ENCODE results near the gene TPRN.

The TPRN gene

DNA sequence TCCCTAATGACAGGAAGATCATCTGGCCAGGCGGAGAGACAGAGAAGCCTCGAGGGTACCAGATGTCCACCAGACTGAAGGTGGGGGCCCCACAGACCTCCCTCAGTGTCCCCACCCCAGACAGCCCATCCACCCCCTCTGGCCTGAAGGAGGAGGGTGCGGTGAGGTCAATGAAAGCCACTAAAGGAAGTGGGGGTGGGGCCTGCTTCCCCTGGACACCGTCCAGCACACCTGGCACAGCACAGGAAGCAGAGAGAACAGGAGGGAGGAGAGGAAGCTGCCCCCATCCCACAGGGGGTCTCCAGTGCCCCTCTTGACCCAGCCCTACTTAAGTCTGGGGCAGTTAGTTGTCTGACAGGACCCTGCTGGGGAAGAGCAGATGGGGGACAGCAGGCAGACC is 41.9 kb downstream of the TPRN start:
- DNase-seq: no peak

DNA sequence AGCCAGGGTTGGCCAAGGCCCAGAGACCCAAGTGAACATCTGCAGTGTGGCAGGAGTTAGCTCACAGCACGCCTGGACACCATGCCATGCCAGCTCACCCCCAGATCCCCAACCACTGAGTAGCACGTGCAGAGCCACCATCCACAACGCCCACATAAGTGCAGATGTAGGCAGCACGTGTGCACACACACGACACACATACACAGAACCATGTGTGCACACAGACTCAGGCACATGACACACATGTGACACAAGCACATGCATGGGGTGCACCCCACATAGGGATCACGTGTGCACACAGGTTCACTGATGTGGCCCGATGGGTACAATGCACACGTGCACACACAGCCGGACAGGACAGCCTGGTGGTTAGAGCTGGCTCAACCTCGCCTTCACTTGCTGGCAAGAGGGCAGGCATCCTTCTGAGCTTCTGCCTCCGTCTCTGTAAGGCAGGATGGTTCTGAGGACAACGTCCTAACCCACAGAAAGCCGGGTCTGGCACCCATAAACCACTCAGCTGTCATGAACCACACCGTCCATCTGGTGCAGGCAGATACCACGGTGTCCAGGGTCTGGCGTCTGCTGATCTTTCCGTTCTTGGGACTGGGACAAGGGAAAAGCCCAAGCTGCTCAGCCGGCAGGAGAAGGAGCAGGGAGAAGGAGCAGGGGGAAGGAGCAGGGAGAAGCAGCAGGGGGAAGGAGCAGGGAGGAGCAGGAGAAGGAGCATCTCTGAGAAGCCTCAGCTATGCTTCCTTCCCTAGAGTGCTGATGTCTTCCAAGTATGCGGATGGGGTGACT is 42.7 kb downstream of the TPRN start:
- DNase-seq: no peak

DNA sequence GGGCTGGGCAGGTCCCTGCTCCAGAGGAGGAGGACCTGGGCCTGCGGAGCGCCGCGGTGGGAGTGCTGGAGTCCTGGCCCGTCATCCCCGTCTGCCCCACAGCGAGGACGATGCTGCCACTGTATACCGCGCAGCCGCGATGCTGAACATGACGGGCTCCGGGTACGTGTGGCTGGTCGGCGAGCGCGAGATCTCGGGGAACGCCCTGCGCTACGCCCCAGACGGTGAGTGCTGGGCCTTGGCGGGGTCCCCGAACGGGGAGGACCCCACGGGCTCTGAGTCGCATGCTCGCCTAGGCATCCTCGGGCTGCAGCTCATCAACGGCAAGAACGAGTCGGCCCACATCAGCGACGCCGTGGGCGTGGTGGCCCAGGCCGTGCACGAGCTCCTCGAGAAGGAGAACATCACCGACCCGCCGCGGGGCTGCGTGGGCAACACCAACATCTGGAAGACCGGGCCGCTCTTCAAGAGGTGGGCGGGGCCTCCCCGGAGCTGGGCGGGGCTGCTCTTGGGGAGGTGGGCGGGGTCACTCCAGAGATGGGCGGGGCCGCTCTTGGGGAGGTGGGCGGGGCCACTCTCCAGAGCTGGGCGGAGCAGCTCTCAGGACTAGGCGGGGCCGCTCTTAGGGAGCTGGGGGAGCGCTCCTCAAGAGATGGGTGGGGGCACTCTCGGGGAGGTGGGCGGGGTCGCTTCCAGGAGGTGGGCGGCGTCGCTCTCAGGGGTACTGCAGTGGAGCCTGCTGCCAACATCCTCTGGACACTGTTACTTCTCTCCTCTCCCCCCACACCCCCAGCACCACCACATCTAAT is 43.8 kb downstream of the TPRN start:
- peak; percentile 67 for DNase-seq

DNA sequence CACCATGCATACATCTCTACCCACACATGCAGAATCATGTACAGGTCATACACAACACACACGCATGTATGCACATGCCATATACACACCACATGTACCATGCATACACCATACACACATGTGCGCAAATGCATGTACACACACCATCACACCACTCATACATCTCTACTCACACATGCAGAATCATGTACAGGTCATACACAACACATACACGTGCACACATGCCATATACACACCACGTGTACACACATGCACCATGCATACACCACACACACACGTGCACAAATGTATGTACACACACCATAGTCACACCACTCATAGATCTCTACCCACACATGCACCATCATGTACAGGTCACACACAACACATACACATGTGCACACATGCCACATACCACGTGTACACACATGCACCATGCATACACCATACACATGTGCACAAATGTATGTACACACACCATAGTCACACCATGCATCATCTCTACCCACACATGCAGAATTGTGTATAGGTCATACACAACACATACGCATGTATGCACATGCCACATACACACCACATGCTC is 47.6 kb downstream of the TPRN start:
- DNase-seq: no peak

DNA sequence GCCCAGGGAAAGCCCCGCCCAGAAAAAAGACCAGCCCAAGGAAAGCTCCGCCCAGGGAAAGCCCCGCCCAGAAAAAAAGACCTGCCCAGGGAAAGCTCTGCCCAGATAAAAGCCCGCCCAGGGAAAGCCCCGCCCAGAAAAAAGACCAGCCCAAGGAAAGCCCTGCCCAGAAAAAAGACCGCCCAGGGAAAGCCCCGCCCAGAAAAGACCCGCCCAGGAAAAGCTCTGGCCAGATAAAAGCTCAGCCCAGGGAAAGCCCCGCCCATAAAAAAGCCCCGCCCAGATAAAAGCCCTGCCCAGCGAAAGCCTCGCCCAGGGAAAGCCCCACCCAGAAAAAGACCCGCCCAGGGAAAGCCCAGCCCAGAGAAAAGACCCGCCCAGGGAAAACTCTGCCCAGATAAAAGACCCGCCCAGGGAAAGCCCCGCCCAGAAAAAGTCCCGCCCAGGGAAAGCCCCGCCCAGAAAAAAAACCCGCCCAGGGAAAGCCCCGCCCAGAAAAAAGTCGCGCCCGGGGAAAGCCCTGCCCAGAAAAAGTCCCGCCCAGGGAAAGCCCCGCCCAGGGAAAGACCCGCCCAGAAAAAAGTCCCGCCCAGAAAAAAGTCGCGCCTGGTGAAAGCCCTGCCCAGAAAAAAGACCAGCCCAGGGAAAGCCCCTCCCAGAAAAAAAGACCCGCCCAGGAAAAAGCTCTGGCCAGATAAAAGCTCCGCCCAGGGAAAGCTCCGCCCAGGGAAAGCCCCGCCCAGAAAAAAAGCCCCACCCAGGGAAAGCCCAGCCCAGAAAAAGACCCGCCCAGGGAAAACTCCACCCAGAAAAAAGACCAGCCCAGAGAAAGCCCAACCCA is 49.7 kb downstream of the TPRN start:
- no peak for DNase-seq

DNA sequence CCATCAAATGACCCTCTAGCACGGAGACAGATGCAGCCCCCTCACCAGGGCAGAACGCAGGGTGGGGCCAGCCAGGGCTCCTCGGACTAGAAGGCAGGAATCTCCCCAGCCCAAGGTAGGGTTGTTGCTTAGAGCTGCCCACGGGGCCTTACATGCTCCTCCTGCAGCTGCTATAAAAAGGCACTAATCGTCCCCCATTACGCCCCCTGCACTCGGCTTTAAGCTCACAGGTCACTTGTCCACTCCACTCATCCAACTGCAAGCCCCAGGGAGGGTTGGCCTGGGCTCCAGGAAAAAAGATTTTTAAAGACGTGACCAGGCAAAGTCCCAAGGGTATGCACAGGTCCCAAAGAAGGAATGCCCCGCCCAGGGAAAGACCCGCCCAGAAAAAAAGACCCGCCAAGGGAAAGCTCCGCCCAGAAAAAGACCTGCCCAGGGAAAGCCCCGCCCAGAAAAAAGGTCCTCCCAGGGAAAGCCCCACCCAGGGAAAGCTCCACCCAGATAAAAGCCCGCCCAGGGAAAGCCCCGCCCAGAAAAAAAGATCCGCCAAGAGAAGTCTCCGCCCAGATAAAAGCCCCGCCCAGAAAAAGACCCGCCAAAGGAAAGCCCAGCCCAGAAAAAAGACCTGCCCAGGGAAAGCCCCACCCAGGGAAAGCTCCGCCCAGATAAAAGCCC is 50.5 kb downstream of the TPRN start:
- no peak for DNase-seq

DNA sequence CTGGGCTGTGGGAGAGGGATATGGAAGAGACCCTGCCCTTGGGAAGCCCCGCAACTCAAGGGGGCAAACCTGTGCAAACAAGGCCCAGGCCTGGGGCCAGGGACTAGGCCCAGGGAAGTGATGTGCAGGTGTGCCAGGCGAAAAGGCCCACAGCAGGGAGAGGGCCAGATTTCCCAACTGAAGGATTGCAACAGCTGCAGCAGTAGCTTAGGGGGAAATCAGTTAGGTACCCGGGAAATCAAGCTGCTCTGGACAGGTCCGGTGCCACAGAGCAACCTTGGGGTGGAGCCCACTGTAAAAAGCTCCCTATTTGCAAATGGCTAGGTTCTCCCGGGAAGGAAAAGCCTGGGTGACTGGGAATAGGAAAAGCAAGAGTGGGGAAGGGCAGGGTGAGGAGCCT is 51.2 kb downstream of the TPRN start:
- no peak for DNase-seq

DNA sequence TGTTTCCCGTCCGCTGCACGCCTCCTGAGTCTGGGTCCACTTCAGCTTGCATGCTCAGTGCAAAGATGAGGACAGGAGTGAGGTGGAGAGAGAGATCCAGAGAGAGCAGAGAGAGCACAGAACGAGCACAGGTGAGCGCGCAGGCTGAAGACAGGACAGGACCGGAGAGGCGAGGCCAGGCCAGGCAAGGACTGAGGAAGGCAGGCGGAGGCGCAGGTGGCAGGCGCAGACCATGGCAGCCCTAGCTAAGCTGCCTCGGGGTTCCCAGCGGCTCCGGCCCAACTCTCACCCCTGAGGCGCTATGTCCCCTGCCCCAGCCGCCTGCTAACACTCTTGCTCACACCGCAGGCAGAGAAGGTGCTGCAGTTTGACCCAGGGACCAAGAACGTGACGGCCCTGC is 51.9 kb downstream of the TPRN start:
- no peak for DNase-seq

DNA sequence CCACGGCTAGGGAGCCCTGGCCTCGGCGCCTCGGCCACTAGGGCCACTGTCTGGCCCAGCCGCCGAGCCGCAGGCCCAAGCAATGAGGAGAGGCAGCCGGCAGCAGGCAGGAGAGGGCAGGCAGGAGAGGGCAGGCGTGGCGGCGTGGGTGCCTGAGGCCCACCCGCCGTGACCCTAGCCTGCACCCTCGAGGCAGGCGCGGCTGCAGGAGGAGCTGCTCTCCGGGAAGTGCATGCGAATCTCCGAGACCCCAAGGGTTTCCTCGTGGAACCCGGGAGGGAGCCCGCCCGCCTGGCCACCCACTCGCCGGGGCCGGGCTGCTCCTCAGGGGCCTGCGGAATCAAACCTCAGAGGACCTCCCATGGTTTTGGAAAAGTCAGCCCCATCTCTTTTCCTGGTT is 52.3 kb downstream of the TPRN start:
- DNase-seq: no peak

DNA sequence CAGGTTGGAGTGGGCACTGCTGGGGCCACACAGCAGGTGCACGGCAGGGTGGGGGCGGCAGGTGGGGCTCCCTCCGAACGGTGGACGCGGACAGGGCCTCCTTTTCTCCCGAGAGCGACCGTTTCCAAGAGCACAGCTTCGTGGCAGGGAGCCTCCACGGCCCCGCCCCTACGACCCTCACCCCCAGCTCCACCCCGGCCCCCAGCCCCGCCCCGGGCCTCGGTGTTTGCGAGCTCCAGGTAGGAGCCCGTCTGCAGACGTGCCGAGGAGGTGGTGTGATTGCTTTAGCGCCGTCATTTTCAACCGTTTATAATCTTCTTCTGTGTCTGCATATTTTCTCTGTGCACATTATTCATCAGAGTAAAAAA is 52.8 kb downstream of the TPRN start:
- no peak for DNase-seq

DNA sequence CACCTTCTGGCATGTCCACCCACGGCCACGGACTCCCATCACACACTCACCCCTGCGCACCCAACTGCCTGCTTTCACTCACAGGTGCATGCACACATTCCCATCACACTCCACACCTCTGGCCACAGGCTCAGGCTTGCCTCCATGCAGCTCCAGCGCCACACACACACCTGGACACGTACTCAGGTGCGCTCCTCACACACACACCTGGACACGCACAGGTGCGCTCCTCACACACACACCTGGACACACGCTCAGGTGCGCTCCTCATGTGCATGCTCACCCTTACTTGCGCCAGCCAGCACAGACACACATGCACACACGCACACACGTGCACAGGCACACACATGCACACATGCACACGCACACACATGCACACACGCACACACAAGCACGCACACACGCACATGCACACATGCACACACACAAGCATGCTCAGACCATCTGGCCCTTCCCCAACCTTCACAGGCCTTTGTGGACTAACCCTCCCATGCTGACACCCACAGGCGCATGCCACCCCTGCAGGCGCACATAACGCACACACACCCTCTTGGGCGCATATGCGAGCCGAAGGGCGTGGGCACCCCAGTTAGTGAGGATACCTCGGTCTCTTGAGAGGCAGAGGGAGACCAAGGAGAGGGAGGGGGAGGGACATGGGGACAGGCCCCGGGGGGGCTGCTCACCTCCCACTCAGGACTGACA is 53.3 kb downstream of the TPRN start:
- DNase-seq: no peak

DNA sequence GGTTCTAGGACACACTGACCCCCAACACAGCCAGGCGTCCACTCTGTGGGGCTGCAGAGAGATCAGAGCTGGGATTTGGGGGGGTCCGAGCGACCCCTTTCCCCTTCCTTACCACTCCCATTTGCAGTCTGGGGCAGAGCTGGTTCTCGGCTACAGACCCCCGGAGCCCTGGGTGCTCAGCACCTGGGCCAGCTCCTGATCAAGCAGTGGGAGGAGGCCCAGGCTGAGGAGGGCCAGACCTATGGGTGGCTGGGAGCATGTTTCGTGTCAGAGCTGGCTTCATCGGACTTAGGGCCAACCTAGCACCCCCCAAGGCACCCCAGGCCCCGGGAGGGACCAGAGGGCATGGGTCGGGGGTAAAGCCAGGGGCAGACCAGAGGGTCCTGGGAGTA is 54.0 kb downstream of the TPRN start:
- no peak for DNase-seq

DNA sequence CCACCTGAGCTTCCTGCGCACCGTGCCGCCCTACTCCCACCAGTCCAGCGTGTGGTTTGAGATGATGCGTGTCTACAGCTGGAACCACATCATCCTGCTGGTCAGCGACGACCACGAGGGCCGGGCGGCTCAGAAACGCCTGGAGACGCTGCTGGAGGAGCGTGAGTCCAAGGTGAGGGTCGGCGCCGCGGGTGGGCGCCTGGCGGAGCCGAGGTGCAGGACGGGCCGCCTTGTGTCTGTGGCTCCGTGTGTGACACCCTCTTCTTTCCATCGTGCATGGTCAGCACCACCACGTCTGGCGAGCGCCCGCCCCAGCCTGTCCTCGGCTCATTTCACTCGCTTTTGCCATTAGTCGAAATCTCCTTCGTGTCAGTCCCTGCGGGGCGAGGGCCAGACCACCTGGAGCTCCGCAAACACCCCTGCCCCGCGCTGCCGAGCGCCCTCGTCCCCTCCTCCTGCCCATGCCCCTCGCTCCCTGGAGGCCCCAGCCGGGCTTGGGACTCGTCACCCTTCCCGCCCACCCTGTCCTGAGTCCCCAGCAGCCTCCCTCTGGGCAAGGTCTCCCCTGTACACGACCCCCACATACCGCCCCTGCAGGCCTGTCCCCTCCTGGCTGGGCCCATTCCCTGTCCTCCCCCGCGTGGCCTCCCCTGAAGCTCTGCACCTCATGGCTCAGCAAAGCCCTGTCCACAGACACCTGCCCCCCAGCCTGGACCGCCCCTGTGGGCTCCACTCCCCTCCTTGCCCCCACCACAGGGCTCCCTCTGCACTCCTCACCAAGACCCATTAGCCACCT is 54.6 kb downstream of the TPRN start:
- DNase-seq: no peak

DNA sequence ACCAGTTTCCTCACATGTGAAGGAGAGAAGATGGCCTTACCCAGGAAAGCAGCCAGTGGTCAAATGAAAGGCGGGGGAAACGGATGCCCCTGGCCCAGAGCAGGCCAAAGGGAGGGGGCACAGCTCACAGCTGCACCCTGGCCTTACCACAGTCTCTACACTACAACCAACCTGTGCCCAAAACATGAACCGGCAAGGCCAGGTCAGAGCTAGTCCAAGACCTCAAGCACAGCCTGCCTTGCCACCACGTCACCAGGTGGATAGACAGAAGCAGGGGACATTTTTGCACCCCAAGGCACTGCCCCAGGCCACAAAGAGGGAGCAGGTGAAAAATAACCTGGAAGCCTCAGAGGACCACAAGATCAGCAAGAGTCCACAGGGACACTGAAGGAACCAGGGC is 57.1 kb downstream of the TPRN start:
- no peak for DNase-seq

DNA sequence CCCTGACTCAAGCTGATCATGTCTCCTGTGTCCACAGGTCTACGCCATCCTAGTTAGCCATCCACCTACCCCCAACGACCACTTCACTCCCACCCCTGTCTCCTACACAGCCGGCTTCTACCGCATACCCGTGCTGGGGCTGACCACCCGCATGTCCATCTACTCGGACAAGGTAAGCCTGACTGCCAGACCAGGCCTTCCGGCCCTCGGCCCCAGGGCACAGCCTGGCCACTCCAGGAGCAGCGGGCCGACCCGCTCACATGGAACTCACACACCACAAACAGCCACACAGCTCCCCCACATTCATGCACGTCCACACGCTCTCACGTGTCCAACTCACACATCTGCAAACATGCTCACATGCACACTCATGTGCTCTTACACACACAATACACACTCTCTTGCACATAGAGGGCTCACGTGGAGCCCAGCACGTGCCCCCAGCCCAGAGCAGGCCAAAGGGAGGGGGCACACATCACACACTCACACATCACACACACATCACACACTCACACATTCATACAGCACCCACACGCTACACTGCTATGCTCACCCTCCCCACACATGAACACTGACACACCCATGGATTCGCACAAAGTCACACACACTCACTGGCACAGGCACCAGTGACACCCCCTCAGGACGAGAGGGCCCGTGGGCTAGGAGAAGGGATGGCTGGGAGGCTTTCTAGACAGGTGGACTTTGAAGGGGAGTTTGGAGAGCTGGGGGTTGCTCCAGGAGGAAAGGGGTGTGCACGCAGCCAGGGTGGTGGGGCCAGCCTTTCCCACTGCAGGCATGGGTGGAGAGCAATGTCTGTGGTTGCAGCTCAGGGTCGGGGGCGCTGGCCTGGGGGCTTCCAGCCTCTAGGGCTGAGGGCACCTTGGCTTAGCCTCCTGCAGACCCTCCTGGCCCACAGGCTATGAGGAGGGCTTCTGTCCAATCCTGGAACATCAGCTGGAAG is 58.3 kb downstream of the TPRN start:
- no peak for DNase-seq
